ENCODE results near the gene C16orf90.
"Not testable (repeated sequence)": the region's sequence is repeated elsewhere in the genome, so short reads cannot be mapped to it uniquely, and the experiment has no call there.

Gene C16orf90

DNA sequence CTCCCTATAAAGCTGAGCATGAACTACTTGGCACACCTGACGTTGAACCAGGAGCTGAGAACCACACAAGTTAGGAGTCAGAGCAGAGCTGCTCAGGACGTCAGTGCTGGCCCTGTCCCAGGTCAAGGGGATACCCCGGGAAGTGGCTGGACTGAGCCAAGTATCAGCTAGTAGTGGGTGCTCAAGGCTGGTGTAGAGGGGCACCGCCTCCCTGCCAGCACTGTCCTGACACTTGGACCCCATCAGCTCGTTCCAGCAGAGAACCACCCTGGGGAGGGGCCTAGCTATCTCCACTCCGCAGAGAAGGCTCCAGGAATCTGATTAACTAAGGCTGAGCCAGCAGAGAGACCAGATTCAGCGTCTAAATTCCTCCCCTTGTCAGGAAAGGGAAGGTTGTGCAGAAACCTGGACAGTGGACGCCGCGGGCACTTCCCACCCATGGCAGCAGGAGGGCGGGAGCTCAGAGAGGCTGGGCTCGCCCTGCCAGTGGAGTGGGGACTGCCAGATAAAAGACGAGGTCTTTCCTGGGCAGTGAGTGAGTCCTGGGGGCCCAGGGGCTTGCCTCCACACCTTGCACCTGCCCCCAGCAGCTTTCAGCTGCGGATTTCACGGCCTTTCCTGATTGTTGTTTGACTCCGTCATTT is 21.0 kb downstream of the C16orf90 start:
- no peak for TF ChIP-seq PPARA (CRISPR knock-in tag; IDR thresholded peaks at IDR 0.05; ENCODE audit: borderline replicate concordance)
- no peak for ATAC-seq

- not testable (repeated sequence) for ATAC-seq
Observed at GRCh38 chr16:3473596-3473943, 21.7 kb downstream of the C16orf90 start.

GRCh38 chr16:3472878-3473595 is 22.3 kb downstream of the C16orf90 start:
- no peak for ATAC-seq
- TF ChIP-seq SNAI2 (CRISPR knock-in tag; IDR thresholded peaks at IDR 0.05): no peak
- TF ChIP-seq, protein P1, sequence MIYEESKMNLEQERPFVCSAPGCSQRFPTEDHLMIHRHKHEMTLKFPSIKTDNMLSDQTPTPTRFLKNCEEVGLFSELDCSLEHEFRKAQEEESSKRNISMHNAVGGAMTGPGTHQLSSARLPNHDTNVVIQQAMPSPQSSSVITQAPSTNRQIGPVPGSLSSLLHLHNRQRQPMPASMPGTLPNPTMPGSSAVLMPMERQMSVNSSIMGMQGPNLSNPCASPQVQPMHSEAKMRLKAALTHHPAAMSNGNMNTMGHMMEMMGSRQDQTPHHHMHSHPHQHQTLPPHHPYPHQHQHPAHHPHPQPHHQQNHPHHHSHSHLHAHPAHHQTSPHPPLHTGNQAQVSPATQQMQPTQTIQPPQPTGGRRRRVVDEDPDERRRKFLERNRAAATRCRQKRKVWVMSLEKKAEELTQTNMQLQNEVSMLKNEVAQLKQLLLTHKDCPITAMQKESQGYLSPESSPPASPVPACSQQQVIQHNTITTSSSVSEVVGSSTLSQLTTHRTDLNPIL (CRISPR knock-in tag; IDR thresholded peaks at IDR 0.05; ENCODE audit: low read depth): no peak

DNA sequence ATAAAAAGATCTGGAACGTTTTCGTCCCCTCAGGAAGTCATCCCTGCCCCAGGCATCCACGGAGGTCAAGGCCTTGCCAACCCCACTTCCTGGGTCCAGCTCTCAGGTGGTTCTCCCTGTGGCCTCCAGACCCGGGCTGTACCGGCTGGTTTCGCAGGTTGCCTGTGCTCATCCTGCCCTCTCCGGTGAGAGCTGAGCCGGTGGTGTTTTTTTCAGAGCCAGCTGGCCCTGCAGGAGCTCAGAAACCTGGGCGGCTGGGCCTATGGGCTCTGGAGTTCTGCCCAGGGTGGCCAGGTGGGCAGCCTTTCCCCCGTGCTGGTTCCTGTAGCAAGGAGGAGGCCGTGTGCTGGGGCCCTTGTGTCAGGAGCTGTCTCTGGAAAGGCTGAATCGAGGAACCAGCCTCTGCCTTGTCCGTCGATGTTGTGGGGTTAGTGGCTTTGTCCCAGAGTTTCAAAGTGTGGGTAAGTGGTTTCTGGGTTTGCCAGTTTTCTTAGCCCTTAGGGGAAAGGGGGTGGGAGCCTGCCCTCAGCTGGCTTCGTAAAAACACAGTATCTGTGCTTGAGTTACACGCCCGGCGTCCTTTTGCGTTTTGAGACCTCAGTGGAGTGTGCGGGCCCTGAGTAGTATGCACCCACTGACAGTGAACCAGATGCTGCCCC is 23.6 kb downstream of the C16orf90 start:
- no peak for ATAC-seq
- TF ChIP-seq ZFP3 (CRISPR knock-in tag; IDR thresholded peaks at IDR 0.05) (no peak), ISL1 (CRISPR knock-in tag; IDR thresholded peaks at IDR 0.05) (no peak), ESRRG (CRISPR knock-in tag; IDR thresholded peaks at IDR 0.05) (no peak), ARNTL (CRISPR knock-in tag; IDR thresholded peaks at IDR 0.05; ENCODE audit: borderline replicate concordance, low read depth) (no peak), SNAI2 (CRISPR knock-in tag; IDR thresholded peaks at IDR 0.05) (no peak), GLIS3 (CRISPR knock-in tag; IDR thresholded peaks at IDR 0.05) (no peak), TCF4 (CRISPR knock-in tag; IDR thresholded peaks at IDR 0.05; ENCODE audit: borderline replicate concordance) (no peak), OSR1 (CRISPR knock-in tag; IDR thresholded peaks at IDR 0.05) (no peak), ZFP30 (CRISPR knock-in tag; IDR thresholded peaks at IDR 0.05) (no peak), ZNF8 (CRISPR knock-in tag; IDR thresholded peaks at IDR 0.05) (no peak), TSHZ2 (CRISPR knock-in tag; IDR thresholded peaks at IDR 0.05) (no peak), ZNF565 (CRISPR knock-in tag; conservative IDR thresholded peaks at IDR 0.05; ENCODE audit: low read depth) (no peak), PPARA (CRISPR knock-in tag; IDR thresholded peaks at IDR 0.05; ENCODE audit: borderline replicate concordance) (no peak), BACH2 (CRISPR knock-in tag; IDR thresholded peaks at IDR 0.05; ENCODE audit: borderline replicate concordance) (no peak), RARB (CRISPR knock-in tag; IDR thresholded peaks at IDR 0.05) (no peak), ZC3H10 (CRISPR knock-in tag; IDR thresholded peaks at IDR 0.05) (no peak), TOX (CRISPR knock-in tag; IDR thresholded peaks at IDR 0.05; ENCODE audit: borderline replicate concordance) (no peak)
- TF ChIP-seq, protein P1 (CRISPR knock-in tag; IDR thresholded peaks at IDR 0.05; ENCODE audit: low read depth): no peak

- no peak for ATAC-seq
- no peak for TF ChIP-seq ARNTL (CRISPR knock-in tag; IDR thresholded peaks at IDR 0.05; ENCODE audit: borderline replicate concordance, low read depth)
- TF ChIP-seq, protein P1 (CRISPR knock-in tag; IDR thresholded peaks at IDR 0.05; ENCODE audit: low read depth): no peak
- no peak for TF ChIP-seq ZFP30 (CRISPR knock-in tag; IDR thresholded peaks at IDR 0.05)
- no peak for TF ChIP-seq POU6F1 (CRISPR knock-in tag; IDR thresholded peaks at IDR 0.05; ENCODE audit: borderline replicate concordance, low read depth)
- no peak for TF ChIP-seq ZNF8 (CRISPR knock-in tag; IDR thresholded peaks at IDR 0.05)
- TF ChIP-seq ESRRG (CRISPR knock-in tag; IDR thresholded peaks at IDR 0.05): no peak
- TF ChIP-seq TCF4 (CRISPR knock-in tag; IDR thresholded peaks at IDR 0.05; ENCODE audit: borderline replicate concordance): no peak
- TF ChIP-seq CSRNP3 (CRISPR knock-in tag; IDR thresholded peaks at IDR 0.05): no peak
- TF ChIP-seq SNAI2 (CRISPR knock-in tag; IDR thresholded peaks at IDR 0.05): no peak
- no peak for TF ChIP-seq BACH2 (CRISPR knock-in tag; IDR thresholded peaks at IDR 0.05; ENCODE audit: borderline replicate concordance)
- no peak for TF ChIP-seq TOX (CRISPR knock-in tag; IDR thresholded peaks at IDR 0.05; ENCODE audit: borderline replicate concordance)
Observed at GRCh38 chr16:3470723-3471122, 24.6 kb downstream of the C16orf90 start.
